NCI-H1105 (cell line): ENCODE results near the gene SLC6A17.
A peak's percentile ranks its signal among the peaks of the same experiment; 100 is the strongest.

Source experiments
- DNase-seq: peaks from one replicate; lab custom pipeline; 2025; lab: John Stamatoyannopoulos, UW

The SLC6A17 gene

GRCh38 chr1:110135666-110136065 lies 14.6 kb upstream of the SLC6A17 start:
- DNase-seq: no peak

GRCh38 chr1:110136911-110137310 lies 13.4 kb upstream of the SLC6A17 start:
- DNase-seq: peak; percentile 96

- DNase-seq: no peak
Observed at GRCh38 chr1:110138956-110139355, 11.3 kb upstream of the SLC6A17 start.

GRCh38 chr1:110144366-110144765 lies 5.9 kb upstream of the SLC6A17 start:
- no peak for DNase-seq

- no peak for DNase-seq
Observed at GRCh38 chr1:110148961-110149360, 1.3 kb upstream of the SLC6A17 start.

- DNase-seq: no peak
Observed at GRCh38 chr1:110151175-110151669, 928 bp downstream of the SLC6A17 start.

GRCh38 chr1:110152133-110152785 lies 2.0 kb downstream of the SLC6A17 start:
- DNase-seq: no peak

- DNase-seq: no peak
Observed at GRCh38 chr1:110153407-110153950, 3.2 kb downstream of the SLC6A17 start.

GRCh38 chr1:110155878-110156522 lies 5.7 kb downstream of the SLC6A17 start:
- no peak for DNase-seq

GRCh38 chr1:110158261-110158660 lies 8.0 kb downstream of the SLC6A17 start:
- DNase-seq: no peak

GRCh38 chr1:110159168-110159567 lies 8.9 kb downstream of the SLC6A17 start:
- DNase-seq: no peak

- no peak for DNase-seq
Observed at GRCh38 chr1:110160538-110161100, 10.3 kb downstream of the SLC6A17 start.

GRCh38 chr1:110161165-110161564 lies 10.9 kb downstream of the SLC6A17 start:
- DNase-seq: no peak

- peak; percentile 23 for DNase-seq
Observed at GRCh38 chr1:110161849-110162248, 11.6 kb downstream of the SLC6A17 start.

GRCh38 chr1:110163591-110163990 lies 13.3 kb downstream of the SLC6A17 start:
- DNase-seq: no peak

GRCh38 chr1:110164725-110165350 lies 14.5 kb downstream of the SLC6A17 start:
- DNase-seq: no peak

- DNase-seq: no peak
Observed at GRCh38 chr1:110165761-110166231, 15.5 kb downstream of the SLC6A17 start.

- no peak for DNase-seq
Observed at GRCh38 chr1:110166861-110167260, 16.6 kb downstream of the SLC6A17 start.

GRCh38 chr1:110170766-110171733 lies 20.8 kb downstream of the SLC6A17 start:
- DNase-seq: peak; percentile 50

GRCh38 chr1:110172001-110172400 lies 21.7 kb downstream of the SLC6A17 start:
- no peak for DNase-seq

- no peak for DNase-seq
Observed at GRCh38 chr1:110173466-110174105, 23.3 kb downstream of the SLC6A17 start.
